GM21576 (cell line): ENCODE results near the gene CD79A.
"Not testable (repeated sequence)": the region's sequence is repeated elsewhere in the genome, so short reads cannot be mapped to it uniquely, and the experiment has no call there.

ENCODE experiments used
- ATAC-seq: cut with Tn5 transposase; IDR thresholded peaks from one replicate; pipeline ENCODE4 v1.9.1; 2021; ENCODE audit warnings: mild to moderate bottlenecking, moderate library complexity; ENCODE audit not compliant: unreplicated experiment

The CD79A gene

DNA sequence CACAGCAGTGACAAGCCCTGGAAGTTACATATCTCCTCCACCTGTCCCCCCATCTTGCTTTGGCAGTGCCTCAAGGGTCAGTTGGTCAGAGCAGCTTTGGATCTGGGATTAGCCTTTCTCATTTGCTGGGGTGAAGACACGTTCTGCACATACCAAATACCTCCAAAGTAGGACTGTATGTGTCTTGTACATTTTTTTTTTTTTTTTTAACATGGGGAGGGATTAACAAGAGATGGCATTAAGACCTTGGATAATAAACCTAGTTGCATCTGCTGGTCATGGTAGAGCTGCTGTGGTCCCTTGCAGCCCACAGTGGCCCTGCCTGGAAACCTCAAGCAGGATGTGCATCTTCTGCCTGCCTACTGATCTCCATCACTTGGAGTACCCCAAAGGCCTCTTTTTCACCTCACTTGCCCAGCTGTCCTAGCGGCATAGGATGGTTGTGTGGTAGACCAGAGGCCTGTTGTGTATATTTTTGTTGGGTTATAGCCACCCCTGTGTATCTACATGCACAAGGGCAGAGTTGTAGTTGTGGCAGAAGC is 14.6 kb upstream of the CD79A start:
- ATAC-seq, result no peak

DNA sequence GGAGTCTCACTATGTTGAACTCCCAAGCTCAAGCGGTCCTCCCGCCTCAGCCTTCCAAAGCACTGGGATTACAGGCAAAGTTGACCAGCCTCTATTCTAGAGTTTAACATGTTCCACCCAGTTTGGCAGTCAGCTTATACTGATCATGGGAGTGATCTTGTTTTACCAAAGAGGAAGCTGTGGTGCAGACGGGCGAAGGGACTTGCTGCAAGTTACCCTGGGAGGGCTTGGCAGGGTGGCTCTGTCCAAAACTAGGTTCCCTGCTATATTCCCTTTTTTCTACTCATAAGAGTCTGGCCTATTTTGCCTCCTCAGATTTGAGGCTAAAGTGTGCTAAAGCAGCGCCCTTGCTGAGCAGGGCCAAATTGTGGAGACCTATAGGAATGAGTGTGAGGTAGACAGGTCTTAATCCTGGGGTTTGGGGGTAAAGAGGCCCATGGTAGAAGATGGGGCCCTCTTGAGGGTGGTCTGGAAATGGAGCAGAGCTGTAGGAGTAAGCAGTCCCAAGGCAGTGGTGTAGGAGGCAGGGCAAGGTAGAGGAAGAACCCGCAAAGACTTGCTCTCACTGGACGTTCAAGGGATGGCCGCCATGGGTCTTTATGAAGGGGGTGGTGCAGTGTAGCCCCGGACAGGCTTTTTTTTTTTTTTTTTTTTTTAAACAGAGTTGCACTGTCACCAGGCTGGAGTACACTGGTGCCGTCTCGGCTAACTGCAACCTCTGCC is 13.7 kb upstream of the CD79A start:
- ATAC-seq, result no peak

DNA sequence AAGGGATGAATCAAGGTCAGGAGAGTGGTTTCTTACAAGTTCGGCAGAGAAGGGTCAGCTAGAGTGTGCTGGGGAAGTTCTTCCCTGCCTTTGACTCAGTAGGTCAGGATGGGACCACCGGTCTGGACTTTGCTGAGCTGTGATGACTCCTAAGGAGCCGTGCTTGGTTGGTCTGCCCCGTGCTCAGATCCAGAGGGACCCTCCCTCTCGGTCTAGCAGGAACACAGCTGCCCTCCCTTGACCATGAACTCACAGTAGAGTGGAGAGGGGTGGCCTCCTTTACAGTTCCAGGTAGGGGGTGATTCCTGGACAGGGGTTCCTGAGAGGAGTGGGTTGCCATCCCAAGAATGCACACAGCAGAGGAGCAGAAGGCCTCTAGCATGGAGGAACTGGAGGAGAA is 12.7 kb upstream of the CD79A start:
- ATAC-seq, result no peak

DNA sequence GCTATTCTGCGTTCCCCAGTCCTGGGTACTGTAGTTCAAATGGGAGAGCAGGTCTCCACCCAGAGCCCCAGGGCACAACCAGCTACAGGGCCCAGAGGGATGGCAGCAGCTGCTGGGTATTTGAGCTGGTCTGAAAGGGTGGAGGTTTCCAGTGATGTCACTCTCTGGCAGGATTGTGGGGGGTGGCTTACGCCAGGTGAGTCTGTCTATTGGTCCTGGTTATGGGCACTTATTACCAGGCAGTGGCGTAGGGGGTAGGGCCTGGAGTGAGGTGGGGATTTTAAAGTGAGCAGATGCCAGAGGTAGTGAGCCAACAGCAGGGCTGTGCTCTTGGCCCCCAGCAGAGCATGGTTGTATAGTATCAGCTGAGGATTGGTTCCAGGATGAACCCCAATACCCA is 10.8 kb upstream of the CD79A start:
- no peak for ATAC-seq

DNA sequence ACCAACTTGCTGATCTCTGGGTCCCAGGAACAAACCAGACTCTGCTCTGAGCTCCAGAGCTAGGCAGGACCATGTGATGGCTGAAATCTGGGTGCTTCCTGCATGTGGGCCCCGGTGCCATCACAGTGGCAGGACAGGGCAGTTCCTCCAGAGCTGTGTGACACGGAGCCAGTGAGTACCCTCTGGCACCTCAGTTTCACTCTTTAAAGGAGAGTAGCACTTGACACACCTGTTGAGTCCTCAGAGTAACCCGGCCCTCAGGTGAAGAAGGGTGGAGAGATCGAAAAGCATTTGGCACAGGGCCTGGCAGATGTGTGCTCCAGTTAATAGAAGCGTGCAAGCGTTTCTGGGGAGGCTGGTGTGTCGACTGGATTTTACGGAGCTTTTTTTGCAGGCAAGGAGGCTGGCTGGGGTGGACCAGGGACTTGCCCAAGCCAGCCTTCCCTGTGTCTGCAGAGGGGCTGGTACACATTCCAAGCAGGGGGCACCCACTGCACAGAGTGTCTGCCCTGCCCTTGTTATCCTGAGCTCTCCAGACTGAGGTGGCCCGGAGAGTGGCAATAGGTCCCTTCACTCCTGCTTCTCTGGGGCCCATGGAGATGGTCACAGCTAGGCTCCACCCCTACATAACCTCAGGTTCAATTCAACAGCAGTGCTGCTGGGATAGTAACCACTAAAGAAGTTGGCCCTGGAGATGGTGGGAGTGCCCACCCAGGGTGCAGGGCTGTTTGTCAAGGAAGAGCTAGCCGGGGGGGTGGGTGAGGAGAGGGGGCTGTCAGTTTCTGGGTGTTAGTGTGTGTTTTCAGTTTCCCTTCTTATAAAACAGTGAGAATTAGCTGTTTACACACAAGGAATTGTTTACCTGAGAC is 8.7 kb upstream of the CD79A start:
- no peak for ATAC-seq

DNA sequence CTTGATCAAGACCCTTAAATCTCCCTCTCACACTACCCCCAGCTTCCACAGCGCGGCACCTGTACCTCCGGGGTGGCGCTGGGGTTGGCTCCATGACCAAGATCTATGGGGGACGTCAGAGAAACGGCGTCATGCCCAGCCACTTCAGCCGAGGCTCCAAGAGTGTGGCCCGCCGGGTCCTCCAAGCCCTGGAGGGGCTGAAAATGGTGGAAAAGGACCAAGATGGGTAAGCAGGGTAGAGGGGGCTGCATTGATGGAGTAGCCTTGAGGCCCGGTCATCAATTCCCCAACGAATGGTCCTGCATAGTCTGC is 8.1 kb upstream of the CD79A start:
- no peak for ATAC-seq

DNA sequence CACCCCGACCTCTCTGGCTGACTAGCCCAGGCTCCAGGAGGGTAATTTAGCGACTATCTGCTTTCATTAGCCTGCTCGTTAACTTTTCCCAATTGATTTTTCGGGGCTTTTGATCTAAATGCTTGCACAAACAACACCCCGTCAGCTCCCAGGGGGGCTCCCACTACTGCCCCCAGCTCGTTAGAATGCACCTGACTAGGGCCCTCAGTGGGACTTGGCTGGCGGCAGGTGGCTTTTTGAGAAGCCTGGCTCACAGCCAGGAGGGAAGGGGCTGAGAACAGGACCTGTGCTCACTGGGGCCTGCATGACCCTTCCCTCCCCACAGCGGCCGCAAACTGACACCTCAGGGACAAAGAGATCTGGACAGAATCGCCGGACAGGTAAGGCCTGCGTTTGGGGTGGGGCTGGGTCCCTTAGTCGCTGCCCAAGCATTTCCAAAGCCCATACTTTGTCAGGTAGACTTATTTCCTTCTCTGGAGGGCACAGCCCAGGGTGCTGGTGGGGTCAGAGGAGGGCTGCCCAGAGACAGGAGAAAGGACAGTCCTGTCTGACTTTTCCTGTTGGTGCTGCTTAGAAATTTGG is 7.6 kb upstream of the CD79A start:
- no peak for ATAC-seq

DNA sequence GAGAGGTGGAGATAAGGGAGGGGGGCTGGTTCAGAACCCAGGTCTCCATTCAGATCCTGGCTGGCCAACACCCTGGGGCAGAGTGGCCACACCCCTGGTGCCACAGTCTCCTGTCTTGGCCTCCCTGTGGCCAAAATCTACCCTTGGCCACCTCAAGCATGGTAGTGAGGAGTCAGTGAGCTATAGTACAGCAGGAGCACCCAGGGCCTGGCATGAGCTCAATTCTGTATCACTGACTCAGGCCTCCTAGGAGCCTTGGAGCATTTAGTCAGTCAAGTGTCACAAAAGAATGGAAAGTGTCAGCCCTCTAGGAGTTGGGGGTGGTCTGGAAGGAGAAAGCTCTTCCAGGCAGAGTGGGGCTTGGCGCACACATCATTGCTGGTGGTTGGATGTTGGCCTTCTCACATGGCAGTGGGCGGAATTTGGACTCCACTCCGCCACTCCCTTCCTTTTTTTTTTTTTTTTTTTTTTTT is 6.6 kb upstream of the CD79A start:
- ATAC-seq, result no peak

DNA sequence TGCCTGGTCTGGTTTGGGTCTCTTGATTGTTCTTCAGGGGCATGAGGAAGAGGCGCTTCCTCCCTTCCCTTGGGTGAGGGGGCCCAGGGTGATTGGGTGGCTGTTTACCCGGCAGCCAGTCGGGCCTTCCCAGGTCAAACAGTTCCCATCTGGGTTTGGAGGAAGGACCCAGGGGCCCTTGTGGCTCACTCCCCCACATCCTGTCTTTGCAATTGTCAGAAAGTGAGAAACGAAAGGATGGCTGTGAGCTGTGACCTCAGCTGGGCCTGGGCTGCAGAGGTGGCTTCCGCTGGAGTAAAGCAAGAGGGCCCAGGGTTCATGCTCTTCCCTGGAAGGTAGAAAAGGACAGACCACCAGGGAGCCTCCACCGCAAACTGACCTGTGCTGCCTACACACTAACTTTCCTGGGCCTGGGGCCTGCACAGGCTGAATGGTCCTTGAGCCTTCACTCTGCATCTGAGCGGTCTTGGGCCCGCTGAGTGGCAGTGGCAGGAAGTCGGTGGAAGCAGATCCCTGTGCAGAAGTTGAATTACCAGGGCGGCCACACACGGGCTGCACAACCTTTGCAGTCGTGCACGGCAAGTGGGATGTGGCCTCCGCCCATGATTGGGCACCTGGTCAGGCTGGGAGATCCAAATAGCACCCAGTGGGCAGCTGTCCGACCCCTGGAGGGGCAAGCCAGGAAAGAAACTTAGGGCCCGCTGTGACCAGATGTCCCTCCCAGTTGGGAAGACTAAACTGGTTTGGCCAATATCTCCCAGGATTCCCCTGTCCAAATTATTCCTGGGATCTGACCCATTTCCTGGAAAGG is 5.3 kb upstream of the CD79A start:
- ATAC-seq, result no peak

DNA sequence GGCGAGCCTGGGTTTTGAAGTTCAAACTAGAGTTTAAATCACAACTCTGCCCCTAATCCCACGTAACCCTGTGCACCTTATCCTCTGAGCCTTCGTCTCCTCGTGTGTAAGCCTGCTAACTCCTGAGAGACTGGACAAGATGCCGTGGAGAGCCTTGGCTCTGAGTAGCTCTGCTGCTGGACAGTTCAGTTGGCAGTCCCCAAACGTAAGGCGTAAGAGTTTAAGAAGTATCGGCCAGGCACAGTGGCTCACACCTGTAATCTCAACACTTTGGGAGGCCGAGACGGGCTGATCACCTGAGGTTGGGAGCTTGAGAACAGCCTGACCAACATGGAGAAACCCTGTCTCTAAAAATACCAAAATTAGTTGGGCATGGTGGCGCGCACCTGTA is 4.7 kb upstream of the CD79A start:
- no peak for ATAC-seq

DNA sequence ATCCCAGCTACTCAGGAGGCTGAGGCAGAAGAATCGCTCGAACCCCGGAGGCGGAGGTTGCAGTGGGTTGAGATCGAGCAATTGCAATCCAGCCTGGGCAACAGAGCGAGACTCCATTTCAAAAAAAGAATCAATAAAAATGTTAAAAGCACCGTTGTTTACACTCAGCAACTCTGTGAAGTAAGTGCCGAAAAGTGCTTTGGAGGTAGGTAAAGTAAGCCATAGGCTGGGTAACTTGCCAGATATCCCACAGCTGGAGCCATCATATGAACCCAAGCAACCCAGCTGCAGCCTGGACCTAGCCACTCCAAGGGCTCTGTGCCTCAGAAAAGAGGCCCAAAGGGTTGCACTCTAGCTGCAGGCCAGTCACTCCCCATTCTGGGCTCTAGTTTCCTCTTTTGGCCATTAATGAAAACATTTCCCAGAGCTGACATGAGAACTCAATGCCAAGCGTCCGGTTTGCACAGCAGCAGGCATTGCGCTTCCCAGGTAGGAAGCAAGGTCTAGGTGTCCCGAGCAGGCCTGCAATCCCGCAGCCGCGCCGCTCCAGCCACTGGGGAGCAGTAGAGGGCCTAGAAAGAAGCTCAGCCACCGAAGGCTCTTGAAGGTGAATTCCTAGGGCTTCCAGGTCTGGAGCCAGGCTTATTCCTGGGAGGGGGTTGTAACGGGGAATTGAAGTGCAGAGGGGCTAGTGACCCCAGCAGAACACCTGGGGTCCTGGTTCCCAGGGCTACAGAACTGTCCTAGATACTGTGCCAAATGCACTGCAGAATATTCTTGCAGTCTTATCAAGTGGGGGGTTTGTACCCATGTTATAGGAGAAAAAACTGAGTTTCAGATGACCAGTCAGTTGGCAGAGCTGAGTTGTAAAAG is 4.1 kb upstream of the CD79A start:
- ATAC-seq, result no peak

DNA sequence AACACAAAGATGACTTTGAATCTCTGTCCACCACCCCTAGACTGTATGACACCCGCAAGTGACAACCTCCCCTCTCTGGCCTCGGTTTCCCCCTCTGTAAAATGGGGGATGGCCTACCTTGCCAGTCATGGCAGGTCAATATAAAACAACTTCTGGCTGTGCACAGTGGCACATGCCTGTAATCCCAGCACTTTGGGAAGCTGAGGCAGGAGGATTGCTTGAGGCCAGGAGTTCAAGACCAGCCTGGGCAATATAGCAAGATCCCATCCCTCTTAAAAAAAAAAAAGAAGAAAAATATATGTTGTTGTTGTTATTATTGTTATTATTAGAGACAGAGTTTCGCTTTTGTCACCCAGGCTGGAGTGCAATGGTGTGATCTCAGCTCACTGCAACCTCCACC is 1.1 kb upstream of the CD79A start:
- not testable (repeated sequence) for ATAC-seq

DNA sequence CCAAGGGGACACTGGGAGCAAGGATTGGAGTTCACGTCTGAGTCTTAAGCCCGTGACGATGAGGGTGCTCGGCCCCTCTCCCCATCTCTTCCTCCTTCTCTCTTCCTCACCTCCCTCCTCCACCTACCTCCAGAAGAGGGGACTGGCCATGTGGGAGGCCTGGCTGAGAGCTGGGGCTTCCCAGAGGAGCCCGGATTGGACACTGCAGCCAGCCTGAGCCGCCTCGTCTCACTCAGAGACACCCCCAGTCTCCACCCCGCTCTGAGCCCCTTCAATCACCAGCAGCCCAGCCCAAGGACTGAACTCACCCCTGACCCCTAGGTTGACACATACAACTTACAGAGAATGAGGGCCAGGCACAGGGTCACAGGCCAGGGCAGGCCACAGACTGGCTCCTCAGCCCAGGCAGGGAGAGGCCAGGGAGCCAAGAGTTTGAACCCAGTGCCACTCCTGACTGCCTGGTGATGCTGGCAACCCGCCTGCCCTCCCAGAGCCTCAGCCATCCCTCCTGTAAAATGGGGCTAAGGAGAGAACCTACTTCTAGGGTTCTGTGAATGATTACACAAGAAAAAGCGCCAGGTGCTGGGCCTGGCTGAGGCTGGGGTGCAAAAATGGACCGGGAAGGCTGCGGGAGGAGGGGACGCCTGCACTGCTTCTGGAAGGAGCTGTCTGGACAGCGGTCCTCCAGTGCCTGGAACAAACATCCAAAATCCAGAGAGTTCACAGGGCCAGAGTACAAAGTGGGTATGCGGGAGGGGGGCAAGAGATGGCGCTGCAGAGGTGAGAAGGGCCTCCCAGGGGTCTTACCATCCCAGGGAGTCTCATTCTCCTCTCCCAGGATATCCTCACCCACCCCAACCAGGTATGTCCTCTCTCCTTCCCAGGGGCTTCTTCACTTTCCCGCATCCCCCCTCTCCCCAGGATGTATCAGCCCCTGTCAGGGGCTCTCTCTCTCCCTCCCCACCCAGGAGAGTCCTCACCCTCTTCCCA is 1.1 kb downstream of the CD79A start:
- no peak for ATAC-seq

DNA sequence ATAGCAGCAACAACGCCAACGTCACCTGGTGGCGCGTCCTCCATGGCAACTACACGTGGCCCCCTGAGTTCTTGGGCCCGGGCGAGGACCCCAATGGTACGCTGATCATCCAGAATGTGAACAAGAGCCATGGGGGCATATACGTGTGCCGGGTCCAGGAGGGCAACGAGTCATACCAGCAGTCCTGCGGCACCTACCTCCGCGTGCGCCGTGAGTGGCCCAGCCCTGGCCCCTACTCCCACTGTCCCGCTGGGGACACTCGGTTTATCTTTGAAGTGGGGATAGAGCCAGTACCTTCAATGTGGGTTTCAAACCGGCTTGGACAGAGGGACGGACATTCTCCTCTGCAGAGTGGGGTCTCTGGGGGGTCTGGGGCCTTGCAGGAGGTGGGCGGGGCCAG is 2.0 kb downstream of the CD79A start:
- no peak for ATAC-seq

DNA sequence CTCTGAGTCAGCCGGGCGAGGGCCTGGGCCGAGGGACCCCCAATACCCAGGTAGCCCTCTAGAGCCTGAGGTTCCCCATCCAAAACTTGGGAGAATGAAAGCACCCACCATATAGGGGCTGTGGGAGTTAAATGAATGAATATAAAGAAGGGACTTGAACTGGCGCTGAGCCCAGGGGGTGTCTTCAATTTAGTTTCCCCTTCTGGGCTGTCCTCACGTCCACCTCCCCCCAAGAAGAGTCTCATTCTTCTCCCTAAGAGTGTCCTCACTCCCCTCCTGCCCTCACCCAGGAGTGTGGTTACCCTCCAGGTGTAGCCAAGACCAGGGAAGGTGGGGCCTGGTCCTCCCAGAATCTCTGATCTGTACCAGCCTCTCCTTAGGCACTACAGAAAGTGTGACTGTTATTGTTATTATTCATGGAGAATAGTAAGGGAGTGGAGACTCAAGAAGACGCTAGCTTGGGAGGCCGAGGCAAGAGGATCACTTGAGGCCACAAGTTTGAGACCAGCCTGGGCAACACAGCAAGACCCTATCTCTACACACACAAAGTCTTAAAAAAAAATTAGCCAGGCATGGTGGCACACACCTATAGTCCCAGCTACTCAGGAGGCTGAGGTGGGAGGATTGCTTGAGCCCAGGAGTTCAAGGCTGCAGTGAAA is 2.7 kb downstream of the CD79A start:
- ATAC-seq, result no peak

DNA sequence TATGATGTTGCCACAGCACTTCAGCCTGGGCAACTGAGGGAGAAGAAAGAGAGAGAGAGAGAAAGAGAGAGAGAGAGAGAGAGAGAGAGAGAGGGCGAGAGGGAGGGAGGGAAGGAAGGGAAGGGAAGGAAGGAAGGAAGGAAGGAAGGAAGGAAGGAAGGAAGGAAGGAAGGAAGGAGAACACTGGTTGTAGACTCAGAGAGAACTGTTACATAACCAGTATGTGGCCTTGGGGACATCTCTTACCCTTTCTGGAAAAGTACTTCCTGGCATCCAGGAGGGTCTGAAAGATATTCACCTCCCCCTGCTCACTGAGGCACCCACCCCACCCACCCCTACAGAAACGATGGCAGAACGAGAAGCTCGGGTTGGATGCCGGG is 3.2 kb downstream of the CD79A start:
- ATAC-seq, result no peak

DNA sequence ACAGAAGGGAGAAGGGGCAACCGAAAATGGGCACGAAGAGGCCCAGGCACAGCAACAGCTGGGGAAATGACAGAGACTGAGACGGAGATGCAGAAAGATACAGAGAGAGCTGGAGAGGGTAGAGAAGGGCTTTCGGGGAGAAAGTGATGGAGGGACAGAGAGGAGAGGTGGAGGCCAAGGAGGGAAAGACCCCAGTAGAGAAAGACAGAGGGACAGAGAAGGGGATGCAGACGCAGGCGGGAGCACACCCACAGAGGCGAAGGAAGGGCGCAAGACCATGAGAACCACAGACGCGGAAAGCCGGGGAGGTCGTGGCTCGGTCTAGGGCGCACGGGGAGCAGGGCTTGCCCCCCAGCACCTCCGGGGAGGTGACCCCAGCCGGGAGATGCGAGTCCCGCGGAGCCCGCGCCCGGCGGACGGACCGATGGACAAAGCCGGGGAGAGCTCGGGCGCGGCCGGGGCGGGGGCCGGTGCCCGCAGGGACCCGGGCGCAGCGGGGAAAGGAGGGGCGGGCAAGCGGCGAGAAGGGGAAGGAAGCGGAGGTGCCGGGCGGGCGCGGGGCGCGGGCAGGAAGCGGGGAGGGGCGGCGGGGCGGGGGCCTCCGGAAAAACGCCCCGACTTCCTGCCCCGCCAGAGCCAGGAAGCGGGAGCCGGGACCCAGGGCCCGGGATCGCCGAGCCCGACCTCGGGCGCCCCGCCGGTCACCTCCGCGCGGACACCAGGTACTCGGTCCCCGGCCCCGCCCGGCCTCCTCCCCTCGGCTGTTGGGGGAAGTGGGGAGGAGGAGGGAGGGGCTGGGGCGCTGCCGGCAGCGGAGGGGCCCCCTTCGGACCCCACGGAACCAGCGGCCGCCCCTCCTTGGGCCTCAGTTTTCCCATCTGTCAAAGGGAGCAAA is 5.7 kb downstream of the CD79A start, which contains the start of gene ARHGEF1:
ARHGEF1 (plus strand) TSS at position 617 of the 895 bp plus-strand sequence. CDS start 4,899 bp downstream, outside the sequence.
- ATAC-seq, result no peak
